Activated CD4-positive, alpha-beta T cell treated with anti-CD3 and anti-CD28 coated beads, Interleukin-2, Interleukin-4, amounts not matched to agents 100 ng/mL and 50 ng/mL, durations not matched to agents 16 hours and 8 hours (primary cell): Measurements from ENCODE around the gene PDC.
A peak's percentile ranks its signal among the peaks of the same experiment; 100 is the strongest.
"Not testable (repeated sequence)": the region's sequence is repeated elsewhere in the genome, so short reads cannot be mapped to it uniquely, and the experiment has no call there.

ENCODE experiments used
- DNase-seq: peaks from one replicate; pipeline ENCODE4 v3.0.0-alpha.2; 2020; ENCODE audit warnings: low spot score

The PDC gene

GRCh38 chr1:186465491-186465890, 4.6 kb upstream of the PDC start:
- DNase-seq = not testable (repeated sequence)

- no peak for DNase-seq
These were observed 3.0 kb upstream of the PDC start for GRCh38 chr1:186463926-186464325.

GRCh38 chr1:186463511-186463910, 2.6 kb upstream of the PDC start:
- DNase-seq = no peak

DNA sequence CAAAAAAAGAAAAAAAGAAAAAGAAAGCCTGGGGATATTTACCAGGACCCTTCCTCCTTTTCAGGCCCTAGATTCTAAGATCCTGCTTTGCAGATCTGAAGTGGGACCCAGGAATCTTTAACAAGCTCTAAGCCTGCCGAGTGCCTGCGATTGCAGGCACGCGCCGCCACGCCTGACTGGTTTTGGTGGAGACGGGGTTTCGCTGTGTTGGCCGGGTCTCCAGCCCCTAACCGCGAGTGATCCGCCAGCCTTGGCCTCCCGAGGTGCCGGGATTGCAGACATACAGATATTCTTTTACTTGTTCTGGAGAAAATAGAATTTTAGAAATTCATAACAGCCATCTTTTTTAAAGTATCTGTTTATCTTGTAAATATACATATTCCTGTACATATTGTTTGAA, 1.8 kb downstream of the PDC start:
- not testable (repeated sequence) for DNase-seq

GRCh38 chr1:186456729-186457255, 4.1 kb downstream of the PDC start:
- no peak for DNase-seq

GRCh38 chr1:186454981-186455380, 5.9 kb downstream of the PDC start:
- DNase-seq = no peak

GRCh38 chr1:186446152-186446551, 14.8 kb downstream of the PDC start:
- DNase-seq = no peak

GRCh38 chr1:186443638-186444037, 17.3 kb downstream of the PDC start:
- peak; percentile 51 for DNase-seq

GRCh38 chr1:186442651-186443375, 18.1 kb downstream of the PDC start:
- peak; percentile 76 for DNase-seq

- DNase-seq = peak; percentile 39
These were observed 20.3 kb downstream of the PDC start for GRCh38 chr1:186440584-186440983.

DNA sequence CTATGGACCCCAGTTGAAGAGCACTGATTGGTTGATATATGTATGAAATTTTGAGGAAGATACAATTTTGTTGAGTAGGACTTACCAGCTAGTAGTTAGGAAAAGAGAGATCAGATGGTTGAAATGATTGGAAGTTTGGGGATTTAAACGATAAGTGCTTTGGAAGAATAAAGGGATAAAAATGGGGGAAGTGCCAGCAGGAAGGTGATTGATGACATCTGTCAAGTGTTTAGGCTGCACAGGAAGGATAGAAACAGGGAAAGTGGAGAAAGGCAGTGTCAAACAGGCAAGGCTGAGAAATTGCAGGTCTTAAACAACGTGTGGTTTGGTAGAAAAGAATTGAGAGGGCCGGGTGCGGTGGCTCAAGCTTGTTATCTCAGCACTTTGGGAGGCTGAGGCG, 22.3 kb downstream of the PDC start:
- DNase-seq = no peak

DNA sequence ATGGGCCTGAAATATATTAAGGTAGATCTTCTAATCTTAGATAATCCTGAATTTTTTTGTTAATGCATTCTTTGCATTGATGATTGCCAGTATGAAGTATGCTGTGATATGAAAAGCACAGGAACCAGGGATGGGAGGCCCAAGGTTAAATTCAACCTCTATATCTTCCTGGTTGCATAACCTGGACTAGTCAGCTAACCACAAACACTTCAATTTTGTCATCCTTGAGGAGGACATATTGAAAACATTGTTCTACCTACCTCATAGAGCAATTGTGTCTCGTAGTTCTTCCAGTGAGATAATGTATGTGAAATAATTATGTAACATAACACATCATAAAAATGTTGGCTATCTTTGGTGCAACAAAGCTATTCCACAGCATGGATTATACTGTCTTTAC, 25.6 kb downstream of the PDC start:
- DNase-seq = no peak

GRCh38 chr1:186429017-186429416, 31.9 kb downstream of the PDC start:
- DNase-seq = no peak

DNA sequence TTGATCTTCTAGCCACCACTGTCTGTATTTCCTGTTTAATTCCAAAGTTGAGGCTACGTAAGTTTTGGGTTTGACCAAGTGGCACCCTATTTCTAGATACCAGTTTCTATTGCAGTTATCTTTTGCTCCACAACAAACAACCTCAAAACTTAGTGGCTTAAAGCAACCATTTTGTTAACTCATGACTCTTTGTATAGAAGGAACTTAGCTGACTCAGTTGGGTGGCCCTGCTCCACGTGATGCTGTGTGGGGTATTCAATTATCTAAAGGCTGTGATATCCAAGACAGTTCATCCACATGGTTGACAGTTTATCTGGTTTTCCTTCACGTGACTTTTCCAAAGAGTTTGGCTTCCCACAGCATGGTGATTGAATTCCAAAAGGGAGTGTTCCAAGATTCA, 34.8 kb downstream of the PDC start:
- DNase-seq = no peak

- DNase-seq = no peak
These were observed 36.4 kb downstream of the PDC start for GRCh38 chr1:186424539-186424938.

DNA sequence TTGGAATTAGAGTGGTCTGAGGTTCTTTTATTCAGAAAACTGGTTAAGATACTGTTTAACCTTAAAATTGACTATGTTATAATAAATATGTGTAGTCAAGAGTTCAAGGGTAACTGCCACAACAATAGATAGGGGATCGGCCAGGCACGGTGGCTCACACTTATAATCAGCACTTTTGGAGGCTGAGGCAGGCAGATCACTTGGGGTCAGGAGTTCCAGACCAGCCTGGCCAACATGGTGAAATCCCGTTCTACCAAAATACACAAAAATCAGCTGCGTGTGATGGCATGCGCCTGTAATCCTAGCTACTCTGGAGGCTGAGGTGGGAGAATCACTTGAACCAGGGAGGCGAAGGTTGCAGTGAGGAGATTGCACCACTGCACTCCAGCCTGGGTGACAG, 39.5 kb downstream of the PDC start:
- DNase-seq = no peak

- peak; percentile 42 for DNase-seq
These were observed 40.0 kb downstream of the PDC start for GRCh38 chr1:186420923-186421322.

DNA sequence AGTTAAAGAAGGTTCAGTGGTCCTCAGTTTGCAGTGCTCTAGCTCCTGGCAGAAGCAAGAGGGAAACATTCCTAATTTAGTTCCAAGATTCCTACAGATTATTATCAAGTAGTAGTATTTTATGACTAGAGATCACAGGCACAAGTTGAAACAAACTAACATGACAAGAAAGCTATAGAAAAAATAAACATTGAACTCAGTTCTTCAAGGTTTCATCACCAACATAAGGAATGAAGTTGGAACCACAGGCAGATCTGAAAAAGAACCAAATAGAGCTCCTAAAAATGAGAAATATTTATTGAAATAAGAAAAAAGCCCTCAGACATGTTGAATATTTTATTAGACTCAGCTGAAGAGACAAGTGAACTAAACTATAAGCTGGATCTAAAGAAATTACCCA, 40.6 kb downstream of the PDC start:
- DNase-seq = no peak

GRCh38 chr1:186418503-186418902, 42.4 kb downstream of the PDC start:
- DNase-seq = no peak

DNA sequence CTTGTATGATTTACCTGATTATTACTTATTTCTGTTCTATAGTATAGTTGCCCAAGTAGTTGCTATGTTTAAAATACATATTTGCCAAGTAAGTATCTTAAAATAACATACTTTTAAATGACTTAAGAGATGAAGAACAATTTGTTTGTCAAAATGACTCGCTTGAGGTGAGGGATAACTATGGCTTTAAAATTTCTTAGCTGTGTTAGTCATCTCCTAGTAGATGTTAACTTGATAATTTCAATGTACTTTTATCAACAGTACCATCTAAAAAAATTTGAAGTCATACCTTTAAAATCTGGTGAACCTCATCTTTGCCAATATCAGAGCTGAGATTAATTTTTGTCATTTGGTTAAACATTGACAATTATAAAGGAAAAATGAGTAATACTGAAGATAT, 47.6 kb downstream of the PDC start:
- no peak for DNase-seq

GRCh38 chr1:186409091-186409490, 51.8 kb downstream of the PDC start:
- no peak for DNase-seq

DNA sequence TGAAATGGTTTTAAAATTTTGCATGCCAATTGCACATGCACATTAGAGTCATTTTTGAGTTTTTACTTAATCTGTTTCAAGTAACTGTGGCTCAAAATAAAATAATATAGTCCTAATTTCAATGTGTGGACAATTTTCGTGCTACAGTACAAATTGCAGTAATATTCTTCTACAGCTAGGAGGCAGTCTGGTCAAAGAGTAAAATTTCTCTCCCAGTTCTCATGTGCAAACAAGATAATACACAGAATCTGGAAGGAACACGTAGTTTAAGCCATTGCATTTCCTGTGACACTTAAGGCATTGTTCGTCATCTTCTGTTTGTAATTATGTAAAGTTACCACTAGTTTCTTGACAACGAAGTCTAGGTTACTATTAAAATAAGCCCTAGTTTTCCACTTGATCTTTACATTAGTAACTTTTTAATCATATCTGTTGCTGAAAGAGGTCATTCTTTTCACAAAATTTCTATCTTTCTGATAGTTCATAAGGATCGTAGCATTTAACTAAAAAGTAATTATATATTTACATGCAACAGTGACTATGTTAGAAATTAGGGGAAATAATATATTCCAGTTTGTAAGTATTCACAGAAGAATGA, 56.4 kb downstream of the PDC start:
- peak; percentile 59 for DNase-seq

- DNase-seq = no peak
These were observed 57.3 kb downstream of the PDC start for GRCh38 chr1:186403632-186404031.

DNA sequence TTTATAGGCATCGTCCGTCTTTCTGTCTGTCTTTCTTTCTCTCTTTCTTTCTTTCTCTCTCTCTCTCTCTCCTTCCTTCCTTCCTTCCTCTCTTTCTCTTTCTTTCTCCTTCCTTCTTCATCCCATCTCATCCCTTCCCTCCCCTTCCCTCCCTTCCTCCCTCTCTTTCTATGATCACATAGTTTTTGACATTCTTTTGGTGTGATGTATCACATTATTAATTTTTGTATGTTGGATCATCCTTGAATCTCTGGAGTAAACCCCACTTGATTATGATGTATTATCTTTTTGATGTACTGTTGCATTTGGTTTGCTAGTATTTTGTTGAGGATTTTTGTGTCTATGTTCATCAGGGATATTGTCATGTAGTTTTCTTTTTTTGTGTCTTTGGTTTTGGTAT, 59.5 kb downstream of the PDC start:
- not testable (repeated sequence) for DNase-seq
